Measurements from ENCODE around the gene RPTOR.

Gene RPTOR

GRCh38 chr17:80904036-80904753 lies 359.6 kb downstream of the RPTOR start:
- Histone ChIP-seq H3K27ac (replicated peaks) (no peak overlapping the region), H3K4me3 (replicated peaks; ENCODE audit: insufficient read depth, low read length) (no peak overlapping the region), H3K27me3 (ENCODE audit: insufficient read depth, poor library complexity, severe bottlenecking) (no peaks in the 10 kb centered on the region)
- DNase-seq (ENCODE audit: low read depth in 1 of 2, low spot score in 1 of 2), result no peak
- no peak for TF ChIP-seq SPI1 (IDR thresholded peaks at IDR 0.05; ENCODE audit: borderline replicate concordance, low read depth)

GRCh38 chr17:80905586-80906230 lies 361.1 kb downstream of the RPTOR start:
- no peak for TF ChIP-seq GABPA (IDR thresholded peaks at IDR 0.05; ENCODE audit: low read depth)
- no peak for TF ChIP-seq SPI1 (IDR thresholded peaks at IDR 0.05; ENCODE audit: borderline replicate concordance, low read depth)
- TF ChIP-seq CTCF (IDR thresholded peaks at IDR 0.05; ENCODE audit: insufficient read depth, low read length), result no peak
- no peak for TF ChIP-seq REST (IDR thresholded peaks at IDR 0.05; ENCODE audit: insufficient replicate concordance, low read depth)
- TF ChIP-seq POLR2AphosphoS5 (IDR thresholded peaks at IDR 0.05; ENCODE audit: low read depth), result no peak

GRCh38 chr17:80906364-80907259 lies 362.0 kb downstream of the RPTOR start:
- Histone ChIP-seq H3K27ac (replicated peaks) (no peak overlapping the region), H3K27me3 (ENCODE audit: insufficient read depth, poor library complexity, severe bottlenecking) (no peaks in the 10 kb centered on the region), H3K4me3 (replicated peaks; ENCODE audit: insufficient read depth, low read length) (no peak overlapping the region)
- no peak for DNase-seq (ENCODE audit: low read depth in 1 of 2, low spot score in 1 of 2)
- no peak for TF ChIP-seq REST (IDR thresholded peaks at IDR 0.05; ENCODE audit: insufficient replicate concordance, low read depth)
- no peak for TF ChIP-seq CTCF (IDR thresholded peaks at IDR 0.05; ENCODE audit: insufficient read depth, low read length)
- no peak for TF ChIP-seq GABPA (IDR thresholded peaks at IDR 0.05; ENCODE audit: low read depth)
- no peak for TF ChIP-seq SPI1 (IDR thresholded peaks at IDR 0.05; ENCODE audit: borderline replicate concordance, low read depth)
- TF ChIP-seq POLR2AphosphoS5 (IDR thresholded peaks at IDR 0.05; ENCODE audit: low read depth), result no peak

More at GRCh38 chr17:80905586-80906230, 361.1 kb downstream of the RPTOR start:
- no peak for DNase-seq (ENCODE audit: low read depth in 1 of 2, low spot score in 1 of 2)
- Histone ChIP-seq H3K4me3 (replicated peaks; ENCODE audit: insufficient read depth, low read length) (no peak overlapping the region), H3K27me3 (ENCODE audit: insufficient read depth, poor library complexity, severe bottlenecking) (no peaks in the 10 kb centered on the region), H3K27ac (replicated peaks) (no peak overlapping the region)

GRCh38 chr17:80907281-80907680 lies 362.6 kb downstream of the RPTOR start:
- no peak overlapping the region for H3K27ac ChIP-seq (replicated peaks)
- H3K27me3 ChIP-seq (ENCODE audit: insufficient read depth, poor library complexity, severe bottlenecking), result no peaks in the 10 kb centered on the region
- no peak overlapping the region for H3K4me3 ChIP-seq (replicated peaks; ENCODE audit: insufficient read depth, low read length)
- no peak for DNase-seq (ENCODE audit: low read depth in 1 of 2, low spot score in 1 of 2)
- no peak for TF ChIP-seq SPI1 (IDR thresholded peaks at IDR 0.05; ENCODE audit: borderline replicate concordance, low read depth)
- TF ChIP-seq CTCF (IDR thresholded peaks at IDR 0.05; ENCODE audit: insufficient read depth, low read length), result no peak
- TF ChIP-seq GABPA (IDR thresholded peaks at IDR 0.05; ENCODE audit: low read depth), result no peak
- TF ChIP-seq REST (IDR thresholded peaks at IDR 0.05; ENCODE audit: insufficient replicate concordance, low read depth), result no peak
- no peak for TF ChIP-seq POLR2AphosphoS5 (IDR thresholded peaks at IDR 0.05; ENCODE audit: low read depth)
